DMS 273 treated with DMSO at 0.1 percent for 48 hours (cell line): ENCODE data around the gene TSC22D1.
"Not testable (repeated sequence)": the region's sequence is repeated elsewhere in the genome, so short reads cannot be mapped to it uniquely, and the experiment has no call there.

Experiments used
- DNase-seq: peaks from one replicate; lab custom pipeline; 2025; lab: John Stamatoyannopoulos, UW

The TSC22D1 gene

GRCh38 chr13:44506251-44506650 is 69.9 kb downstream of the TSC22D1 start:
- no peak for DNase-seq

DNA sequence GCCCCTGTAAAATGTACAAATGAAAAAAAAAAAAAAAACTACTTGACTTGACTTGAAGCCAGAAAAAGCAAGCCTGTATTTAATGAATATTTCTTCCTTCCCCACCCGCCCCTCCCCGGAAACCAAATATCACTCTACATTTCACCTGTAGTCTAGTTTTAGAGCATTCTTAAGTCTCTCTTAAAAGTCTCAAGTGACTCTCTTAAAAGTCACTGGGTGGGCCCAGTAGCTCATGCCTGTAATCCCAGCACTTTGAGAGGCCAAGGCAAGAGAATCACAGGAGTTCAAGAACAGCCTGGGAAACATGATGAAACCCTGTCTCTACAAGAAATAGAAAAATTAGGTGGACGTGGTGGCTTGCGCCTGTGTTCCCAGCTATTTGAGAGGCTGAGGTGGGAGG is 72.0 kb downstream of the TSC22D1 start:
- DNase-seq = no peak

GRCh38 chr13:44498969-44499368 is 77.2 kb downstream of the TSC22D1 start:
- DNase-seq = no peak

GRCh38 chr13:44498502-44498901 is 77.6 kb downstream of the TSC22D1 start:
- no peak for DNase-seq

- DNase-seq = no peak
Observed at GRCh38 chr13:44497801-44498200, 78.3 kb downstream of the TSC22D1 start.

- DNase-seq = no peak
Observed at GRCh38 chr13:44493213-44493812, 82.8 kb downstream of the TSC22D1 start.

- DNase-seq = no peak
Observed at GRCh38 chr13:44489751-44490150, 86.4 kb downstream of the TSC22D1 start.

DNA sequence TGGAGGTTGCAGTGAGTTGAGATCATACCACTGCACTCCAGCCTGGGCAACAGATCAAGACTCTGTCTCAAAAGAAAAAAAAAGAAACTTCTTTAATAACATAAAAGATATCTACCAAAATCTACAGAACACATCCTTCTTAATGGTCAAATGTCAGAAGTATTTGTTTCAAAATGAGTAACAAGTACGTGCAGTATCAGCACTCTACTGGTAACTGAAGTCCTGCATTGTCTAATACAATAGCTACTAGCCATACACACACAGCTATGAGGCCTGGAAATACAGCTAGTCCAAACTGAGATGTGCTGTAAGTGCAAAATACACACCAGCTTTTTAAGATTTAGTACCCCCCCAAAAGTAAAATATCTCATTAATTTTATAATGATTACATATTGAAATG is 88.1 kb downstream of the TSC22D1 start:
- DNase-seq = no peak

DNA sequence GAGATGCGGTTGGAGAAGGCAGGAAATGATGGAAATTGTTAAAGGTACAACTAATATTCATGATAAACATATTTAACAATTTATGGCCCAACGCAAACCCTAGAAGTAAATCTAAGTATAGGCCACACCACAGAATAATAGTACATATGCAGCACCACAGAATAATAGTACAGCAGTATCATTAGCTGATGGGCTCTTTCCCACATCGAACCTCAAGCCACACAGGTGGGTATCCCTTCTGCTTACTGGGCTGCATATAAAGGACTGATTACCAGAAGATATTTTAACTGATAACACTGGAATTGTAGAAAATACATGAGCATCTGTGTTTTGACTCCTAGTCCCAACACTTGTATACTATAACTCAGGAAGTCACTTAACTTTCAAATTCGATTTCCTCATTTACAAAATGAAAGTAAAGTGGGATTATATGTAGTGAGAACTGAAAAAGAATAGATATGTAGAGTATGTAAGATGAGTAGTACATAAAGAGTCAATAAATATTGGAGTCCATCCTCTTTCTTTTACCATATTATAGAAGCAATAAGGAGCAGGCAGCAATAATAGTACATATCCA is 91.5 kb downstream of the TSC22D1 start:
- DNase-seq = no peak

DNA sequence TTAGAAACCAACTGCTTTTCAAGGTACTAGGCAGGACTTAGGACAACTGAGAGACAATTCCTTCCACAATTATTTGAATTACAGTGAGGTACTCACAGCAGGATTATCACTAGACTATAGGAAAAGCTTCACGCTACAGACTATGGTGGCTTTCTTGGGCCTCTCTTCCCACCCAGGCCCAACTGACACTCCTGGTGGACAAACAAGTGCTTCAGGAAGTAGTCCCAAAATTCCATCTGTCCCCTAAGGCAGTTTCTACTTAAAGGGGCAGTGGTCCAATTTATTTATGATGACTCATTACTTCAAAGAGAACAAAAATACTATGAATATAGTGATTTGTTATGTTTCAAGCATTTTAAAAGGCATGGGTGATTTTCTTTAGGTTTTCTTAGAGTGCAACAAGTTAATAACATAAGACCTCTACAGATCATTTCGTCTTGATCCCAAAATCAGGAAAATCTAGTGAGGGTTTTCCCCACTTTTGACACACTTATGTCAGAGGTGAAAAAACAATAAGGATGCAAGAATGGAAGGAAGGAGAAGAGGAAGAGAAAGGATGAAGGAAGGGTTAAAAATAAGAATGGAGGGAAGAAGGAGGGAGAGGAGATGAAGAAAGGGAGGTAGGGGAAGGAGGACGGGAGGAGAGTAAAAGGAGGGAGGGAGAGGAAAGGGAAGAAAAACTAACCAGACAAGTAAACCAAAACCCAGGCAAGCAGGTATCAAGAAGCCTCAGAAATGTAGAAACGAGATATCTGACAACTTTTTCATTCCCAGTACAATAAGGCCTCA is 101.8 kb downstream of the TSC22D1 start:
- no peak for DNase-seq

- no peak for DNase-seq
Observed at GRCh38 chr13:44471686-44472085, 104.4 kb downstream of the TSC22D1 start.

GRCh38 chr13:44470638-44471562 is 105.2 kb downstream of the TSC22D1 start:
- DNase-seq = no peak

GRCh38 chr13:44468874-44469273 is 107.3 kb downstream of the TSC22D1 start:
- DNase-seq = no peak

- no peak for DNase-seq
Observed at GRCh38 chr13:44465318-44465717, 110.8 kb downstream of the TSC22D1 start.

GRCh38 chr13:44464471-44464870 is 111.7 kb downstream of the TSC22D1 start:
- no peak for DNase-seq

DNA sequence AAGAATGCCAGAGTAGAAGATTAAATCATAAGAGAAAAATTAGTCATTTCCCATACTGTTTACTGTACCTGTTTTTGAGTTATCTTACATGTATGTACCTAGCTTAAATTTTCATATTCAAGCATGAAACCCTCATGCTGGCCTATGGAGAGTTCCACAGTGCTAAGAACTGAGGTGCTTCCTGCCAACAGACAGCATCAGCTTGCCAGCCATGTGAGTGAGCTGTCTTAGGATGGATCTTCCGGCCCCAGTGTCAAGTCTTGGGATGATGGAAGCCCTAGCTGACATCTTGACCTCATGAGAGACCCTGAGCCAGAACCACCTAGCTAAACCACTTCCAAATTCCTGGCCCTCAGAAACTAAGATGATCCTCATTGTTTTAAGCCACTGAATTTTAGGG is 112.4 kb downstream of the TSC22D1 start:
- DNase-seq = no peak

DNA sequence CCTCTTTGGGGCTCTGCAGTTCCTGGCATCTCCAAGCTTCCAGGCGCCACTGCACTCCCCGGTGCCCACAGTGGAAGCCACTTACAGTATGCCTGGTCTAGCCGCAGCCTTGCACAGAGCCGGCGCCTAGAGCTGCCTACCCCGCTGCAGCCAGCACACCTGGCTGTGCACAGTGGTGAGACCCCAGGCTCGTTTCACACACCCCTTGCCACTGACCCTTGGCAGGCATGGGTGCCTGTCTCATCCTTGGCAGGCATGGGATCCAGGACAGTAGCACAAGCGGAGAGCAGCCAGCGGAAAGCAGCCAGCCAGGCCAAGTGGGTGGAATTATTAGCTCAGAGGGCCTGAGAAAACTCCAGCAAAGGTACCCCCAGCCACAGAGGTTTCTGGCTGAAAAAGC is 116.5 kb downstream of the TSC22D1 start:
- no peak for DNase-seq

GRCh38 chr13:44458313-44458975 is 117.7 kb downstream of the TSC22D1 start:
- DNase-seq = no peak

DNA sequence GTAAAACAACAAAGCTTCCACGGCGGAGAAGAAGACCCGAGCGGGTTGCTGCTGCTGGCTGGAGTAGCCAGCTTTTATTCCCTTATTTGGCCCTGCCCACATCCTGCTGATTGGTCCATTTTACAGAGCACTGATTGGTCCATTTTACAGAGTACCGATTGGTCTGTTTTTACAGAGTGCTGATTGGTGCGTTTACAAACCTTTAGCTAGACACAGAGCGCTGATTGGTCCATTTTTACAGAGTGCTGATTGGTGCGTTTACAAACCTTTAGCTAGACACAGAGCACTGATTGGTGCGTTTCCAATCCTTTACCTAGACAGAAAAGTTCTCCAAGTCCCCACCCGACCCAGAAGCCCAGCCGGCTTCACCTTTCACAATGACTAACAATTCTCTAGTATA is 119.9 kb downstream of the TSC22D1 start:
- DNase-seq = not testable (repeated sequence)

DNA sequence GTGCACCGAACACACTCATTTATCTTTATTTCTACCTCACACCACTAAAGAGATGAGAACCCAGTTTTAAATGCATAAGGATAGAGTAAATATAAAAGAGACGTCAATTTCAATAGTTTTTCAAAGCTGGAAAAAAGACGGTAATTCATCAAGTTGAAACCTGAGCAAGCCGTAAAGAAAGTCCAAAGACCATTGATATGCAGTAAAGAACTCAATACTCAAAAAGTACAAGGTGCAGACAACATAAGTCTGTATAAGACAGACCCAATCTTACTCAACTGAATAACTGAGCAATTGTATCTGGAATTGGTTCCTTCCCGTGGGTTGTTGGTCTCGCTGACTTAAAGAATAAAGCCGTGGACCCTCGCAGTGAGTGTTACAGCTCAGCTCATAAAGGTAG is 120.4 kb downstream of the TSC22D1 start:
- DNase-seq = no peak

- DNase-seq = no peak
Observed at GRCh38 chr13:44453881-44454280, 122.2 kb downstream of the TSC22D1 start.

- DNase-seq = no peak
Observed at GRCh38 chr13:44453069-44453468, 123.1 kb downstream of the TSC22D1 start.
